Caki2 (cell line): Measurements from ENCODE around the gene LEFTY2. TPM values are rescaled to one million over a fixed set of nuclear protein-coding genes. Genes with fewer than 3 reads are reported as not detected.

Experiments
- DNase-seq: peaks from one replicate; pipeline ENCODE4 v3.0.0-alpha.2; 2015; ENCODE audit warnings: low read depth
- in situ Hi-C: cut with HindIII; loops from 2 replicates; pipeline ENCODE4 v1.10.0; 2016; ENCODE audit warnings: low sequenced_read_pairs, low pct_unique_long_range_greater_than_20kb, mixed read lengths
- total RNA-seq: library from RNA; depleted of rRNA; stranded (reverse); fragments of >200 nt; shearing (Covaris generic); gene quantifications from 2 replicates; pipeline ENCODE4 v1.2.3, GENCODE V29; 2014; ENCODE audit warnings: low replicate concordance

LEFTY2 gene
- total RNA-seq, 1 experiment from 2014 or later = not detected

DNA sequence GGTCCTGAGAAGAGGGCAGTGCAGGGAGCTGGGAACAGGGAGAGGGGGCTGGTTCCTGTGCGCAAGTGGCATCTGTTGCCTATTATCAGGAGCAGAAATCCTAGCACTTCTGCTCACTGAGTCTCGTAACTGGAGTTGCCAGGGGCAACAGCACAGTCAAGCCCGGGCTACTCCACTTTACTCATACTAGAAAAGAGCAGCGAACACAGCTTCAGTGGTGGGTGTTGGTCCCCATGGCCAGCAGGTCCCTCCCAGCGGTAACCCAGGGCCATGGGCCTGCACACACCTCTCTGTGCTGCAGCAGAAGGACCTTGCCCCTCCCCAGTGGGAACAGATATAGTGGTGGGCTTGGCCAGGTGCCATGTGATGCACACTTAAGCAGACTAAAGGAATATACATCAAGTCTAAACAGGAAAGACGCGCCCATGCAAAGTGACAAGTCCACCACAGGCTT is 25.5 kb downstream of the LEFTY2 start:
- in situ Hi-C loops = no loop called here
- no peak for DNase-seq

DNA sequence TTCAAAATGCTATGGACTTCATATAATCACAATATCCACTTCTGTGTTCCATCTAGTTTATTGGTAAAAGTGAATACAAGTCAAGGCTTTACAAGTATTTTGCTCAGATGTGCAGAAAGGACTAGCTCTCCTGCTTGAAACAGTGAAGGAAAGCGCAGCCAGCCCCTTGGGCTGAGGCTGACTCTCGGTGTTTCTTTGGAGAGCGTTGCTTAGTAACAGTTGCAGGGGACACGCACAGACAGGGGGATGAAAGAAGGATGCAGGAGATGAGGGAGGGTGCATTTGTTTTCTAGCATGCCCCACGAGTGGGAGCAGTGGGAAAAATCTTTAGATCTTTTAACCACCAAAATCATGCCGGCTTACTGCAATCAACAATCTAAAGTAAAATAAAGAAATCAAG is 26.1 kb downstream of the LEFTY2 start:
- in situ Hi-C loops = no loop called here
- DNase-seq = no peak

DNA sequence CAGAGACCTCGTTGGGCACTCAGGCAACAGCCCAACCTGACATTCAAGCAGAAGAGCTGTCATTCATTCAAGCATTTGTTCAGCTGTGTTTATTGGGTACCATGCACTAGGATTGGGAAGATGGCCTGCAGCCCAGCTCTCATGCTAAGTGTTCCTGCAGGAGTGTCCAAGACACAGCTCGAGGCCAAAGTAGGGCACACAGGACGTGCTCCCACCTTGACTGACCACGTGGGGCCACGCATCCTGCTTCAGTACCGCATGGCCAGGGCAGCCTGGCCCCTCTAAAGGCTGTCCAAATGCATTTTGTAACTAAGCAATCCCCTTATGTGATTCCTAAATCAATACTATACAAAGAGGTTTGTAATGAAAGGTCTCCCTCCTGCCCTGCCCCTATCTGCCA is 26.6 kb downstream of the LEFTY2 start:
- no peak for DNase-seq
- in situ Hi-C loops = no loop called here

DNA sequence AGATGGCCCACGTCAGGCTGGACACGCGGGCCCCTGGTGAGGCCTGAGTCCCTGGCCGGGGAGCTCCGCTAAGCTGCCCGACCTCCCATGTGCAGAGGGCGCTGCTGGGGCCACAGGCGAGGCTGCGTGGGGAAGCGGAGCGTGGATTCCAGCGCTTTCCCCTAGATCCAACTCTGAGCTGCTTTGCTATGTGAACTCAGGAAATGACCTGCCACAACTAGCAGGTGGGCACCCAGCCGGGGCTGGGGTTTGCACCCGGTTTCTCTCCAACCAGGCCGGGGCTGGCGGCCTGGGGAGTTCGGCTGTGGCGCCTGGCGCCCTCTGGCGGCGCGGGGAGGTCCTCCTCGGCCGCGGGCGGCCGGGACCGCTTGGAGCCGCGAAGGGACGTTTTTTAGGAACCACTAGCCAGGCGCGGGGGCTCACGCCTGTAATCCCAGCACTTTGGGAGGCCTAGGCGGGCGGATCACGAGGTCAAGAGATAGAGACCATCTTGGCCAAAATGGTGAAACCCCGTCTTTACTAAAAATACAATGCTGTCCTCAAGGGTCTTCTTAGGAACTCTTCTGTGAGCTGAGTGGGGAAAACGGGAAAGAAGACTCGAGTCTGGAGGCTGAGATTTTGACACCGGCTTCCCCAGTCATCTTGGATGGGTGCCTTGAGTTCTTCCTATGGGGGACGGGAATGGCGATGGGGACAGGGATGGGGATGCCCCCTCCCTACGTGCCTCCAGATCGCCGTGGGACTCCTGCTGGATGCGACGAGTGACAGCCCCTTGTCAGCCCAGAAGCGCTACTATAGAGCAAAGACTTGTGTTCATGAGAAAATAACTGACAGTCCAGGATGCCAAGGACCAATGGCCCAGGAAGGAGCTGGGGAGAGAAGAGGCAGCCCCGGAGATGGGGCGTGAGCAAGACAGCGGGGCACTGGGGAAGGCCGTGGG is 29.6 kb downstream of the LEFTY2 start:
- in situ Hi-C loops = no loop called here
- no peak for DNase-seq

DNA sequence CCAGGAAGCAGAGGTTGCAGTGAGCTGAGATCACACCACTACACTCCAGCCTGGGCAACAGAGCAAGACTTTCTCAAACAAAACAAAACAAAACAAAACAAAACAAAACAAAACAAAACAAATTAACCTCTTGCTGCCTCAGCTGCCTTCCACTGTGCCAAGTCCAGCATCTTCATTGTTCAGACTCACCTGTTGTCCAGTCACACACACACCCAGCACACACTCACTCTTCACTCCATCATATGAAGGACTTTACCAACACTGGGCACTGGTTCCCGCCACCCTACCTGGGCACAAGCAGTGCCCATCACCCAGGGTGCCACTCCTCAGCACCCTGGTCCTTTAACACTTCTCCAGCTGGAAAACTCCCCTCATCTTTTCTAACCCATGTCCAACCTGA is 31.5 kb downstream of the LEFTY2 start:
- in situ Hi-C loops = no loop called here
- no peak for DNase-seq

DNA sequence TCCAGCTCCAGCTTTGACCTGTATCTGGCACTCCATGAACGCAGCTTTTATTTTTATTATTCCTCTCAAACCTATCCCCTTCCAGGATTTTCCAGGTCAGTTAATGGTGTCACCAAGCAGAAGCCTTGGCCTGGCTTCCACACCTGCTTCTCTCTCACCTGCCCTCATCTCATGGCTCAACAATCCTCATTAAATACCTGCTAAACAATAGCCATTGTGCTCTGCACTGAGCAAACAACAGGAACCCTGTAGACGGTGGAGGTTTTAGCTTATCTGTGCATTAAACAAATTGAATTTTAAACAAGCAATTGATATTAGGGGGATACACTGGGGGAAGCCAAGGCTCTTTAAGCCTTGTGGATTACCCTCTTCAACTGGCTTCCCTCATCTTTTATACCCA is 32.2 kb downstream of the LEFTY2 start:
- no peak for DNase-seq
- in situ Hi-C loops = no loop called here

DNA sequence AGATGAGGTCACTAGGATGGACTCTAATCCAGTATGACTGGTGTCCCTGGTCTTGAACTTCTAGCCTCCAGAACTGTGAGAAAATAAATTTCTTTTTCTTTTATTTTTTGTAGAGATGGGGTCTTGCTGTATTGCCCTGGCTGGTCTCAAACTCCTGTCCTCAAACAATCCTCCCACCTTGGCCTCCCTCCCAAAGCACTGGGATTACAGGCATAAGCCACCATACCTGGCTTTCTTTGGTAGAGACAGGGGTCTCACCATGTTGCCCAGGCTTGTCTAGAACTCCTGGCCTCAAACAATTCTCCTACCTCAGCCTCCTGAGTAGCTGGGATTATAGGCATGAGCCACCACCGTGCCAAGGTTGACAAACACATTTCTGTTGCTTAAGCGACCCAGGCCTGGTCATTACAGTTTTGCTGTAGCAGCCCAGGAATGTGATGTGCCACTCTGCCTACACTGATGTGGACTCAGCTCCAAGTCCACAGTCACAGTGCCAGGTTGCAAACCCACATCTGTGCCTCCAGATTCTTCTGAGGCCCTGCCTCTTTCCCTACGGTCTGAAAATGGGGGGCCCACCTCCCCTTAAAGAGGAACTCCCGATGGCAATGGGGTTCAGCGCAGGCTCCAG is 32.9 kb downstream of the LEFTY2 start:
- in situ Hi-C loops = no loop called here
- no peak for DNase-seq

DNA sequence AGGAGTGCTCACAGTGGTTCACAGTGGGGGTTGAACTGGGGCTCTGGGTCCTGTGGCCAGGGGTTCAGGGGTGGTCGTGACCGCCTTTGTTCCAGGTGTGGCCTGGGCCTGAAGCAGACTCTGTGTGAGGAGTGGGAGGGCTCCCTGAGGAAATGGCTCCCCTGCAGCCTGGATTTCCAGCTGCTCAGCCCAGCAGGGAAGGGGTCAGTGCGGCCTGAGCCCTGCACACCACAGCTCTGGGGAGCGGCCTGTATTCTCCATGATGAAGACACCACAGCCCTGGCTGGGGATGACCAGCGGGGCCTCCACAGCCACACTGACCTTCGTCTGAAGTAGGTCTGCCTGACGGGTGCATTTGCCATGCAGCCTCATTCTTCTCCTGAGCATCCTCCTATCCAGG is 33.7 kb downstream of the LEFTY2 start:
- in situ Hi-C loops = no loop called here
- no peak for DNase-seq

DNA sequence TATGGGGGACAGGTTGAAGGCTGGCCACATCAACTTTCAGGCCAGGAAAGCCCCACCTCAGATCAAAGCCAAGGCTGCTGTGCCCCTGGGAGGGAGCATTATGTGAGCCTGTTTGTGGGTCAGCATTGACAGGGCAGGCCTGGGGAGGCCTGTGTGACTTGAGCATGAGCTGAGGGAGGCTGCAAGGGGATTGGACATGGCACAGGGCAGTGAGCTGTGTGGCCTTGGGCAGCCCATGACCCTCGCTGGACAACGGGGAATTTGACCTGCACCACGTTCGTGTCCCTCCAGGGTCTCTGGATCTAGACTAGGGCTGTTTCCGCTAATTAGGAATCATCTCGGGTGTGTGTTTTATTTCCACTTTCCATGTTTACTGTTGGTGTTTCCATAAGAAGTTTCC is 34.6 kb downstream of the LEFTY2 start:
- in situ Hi-C loops = no loop called here
- no peak for DNase-seq

DNA sequence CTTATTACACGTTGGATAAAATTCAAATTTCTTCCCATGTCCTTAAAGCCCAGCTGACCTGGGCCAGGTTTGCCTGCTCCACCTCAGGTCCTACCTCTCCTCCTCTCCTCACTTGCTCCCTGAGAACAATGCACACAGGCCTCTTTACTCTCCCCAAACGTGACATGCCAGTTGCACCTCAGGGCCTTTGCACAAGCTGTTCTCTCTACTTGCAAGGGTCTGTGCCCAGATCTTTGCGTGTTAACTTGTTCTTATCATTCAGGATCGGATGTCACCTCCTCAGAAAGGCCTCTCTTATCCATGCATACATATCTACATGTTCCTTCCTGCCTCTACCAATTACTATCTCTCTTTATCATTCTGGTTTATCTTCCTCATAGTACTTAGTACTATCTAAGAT is 37.4 kb downstream of the LEFTY2 start:
- no peak for DNase-seq
- in situ Hi-C loops = no loop called here

DNA sequence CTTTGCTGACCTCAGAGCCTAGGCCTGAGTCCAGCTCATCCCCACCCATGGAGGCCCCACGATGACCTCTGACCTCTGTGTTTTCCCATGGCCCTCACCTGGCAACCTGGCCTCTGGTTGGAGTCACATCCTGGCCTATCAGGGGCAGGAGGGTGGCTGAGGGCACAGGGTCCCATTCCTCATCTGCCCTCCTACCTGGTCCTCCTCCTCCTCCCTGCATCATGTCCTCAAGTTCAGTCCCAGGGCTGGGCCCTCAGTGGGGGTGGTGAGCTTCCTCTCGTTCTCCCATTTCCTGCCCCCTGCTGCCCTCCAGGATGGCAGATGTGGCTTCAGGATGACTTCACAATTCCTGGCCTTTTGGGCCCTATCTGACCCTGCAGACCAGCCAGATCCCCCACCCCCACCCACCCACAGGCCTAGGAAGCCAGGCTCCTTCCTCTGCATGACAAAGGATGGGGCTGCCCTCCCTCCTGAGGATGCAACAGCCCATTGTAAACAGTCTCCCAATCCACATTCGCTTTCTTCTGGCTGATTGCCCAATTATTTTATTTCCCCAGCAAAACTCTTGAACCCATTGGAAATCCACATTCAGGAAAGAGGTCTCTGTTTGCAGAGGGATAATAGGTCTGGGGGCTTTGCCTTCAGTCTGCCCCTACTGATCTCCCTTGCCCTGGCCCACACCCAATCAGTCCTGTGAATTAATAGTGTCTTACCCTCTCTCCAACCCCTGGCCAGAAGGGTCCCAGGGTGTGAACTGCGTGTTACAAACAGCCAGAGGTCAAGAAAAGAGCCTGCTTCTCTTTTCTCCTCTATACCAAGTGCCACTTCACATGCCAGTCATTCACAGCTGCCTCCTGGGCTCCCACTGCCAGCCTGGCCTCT is 41.7 kb downstream of the LEFTY2 start:
- in situ Hi-C loops = no loop called here
- no peak for DNase-seq

DNA sequence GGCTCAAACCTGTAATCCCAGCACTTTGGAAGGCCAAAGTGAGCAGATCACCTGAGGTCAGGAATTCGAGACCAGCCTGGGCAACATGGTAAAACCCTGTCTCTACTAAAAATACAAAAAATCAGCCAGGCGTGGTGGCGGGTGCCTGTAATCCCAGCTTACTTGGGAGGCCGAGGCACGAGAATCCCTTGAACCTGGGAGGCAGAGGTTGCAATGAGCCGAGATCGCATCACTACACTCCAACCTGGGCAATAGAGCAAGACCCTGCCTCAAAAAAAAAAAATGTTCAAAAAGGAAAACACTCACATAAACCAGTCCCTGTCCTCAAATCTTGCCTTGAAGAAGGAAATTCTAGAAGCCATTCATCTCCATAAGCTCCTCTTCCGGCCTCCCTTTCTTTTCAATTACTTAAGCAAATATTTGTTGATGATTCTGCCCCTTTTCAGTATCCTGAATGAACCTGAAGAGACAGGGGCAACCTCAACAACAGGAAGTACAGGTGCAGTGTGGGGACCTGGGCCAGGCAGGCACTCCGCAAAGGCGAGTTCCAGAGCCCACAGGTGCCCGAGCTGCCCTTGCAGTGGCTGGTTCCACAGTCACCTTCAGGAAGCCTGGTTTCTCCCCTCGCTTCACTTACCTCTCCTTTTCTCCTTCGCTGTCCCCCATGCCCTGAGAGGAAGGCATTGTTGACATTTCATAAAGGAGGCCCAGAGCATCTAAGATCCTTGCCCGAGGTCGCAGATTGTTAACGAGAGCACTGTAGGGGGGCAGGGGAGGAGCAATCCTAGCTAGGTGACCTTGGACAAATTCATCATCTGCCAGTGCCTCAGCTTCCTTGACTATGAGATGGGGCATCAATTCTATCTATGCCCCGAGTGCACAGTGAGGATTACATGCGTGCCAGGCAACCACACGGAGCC is 43.2 kb downstream of the LEFTY2 start:
- in situ Hi-C loops = no loop called here
- DNase-seq = no peak

DNA sequence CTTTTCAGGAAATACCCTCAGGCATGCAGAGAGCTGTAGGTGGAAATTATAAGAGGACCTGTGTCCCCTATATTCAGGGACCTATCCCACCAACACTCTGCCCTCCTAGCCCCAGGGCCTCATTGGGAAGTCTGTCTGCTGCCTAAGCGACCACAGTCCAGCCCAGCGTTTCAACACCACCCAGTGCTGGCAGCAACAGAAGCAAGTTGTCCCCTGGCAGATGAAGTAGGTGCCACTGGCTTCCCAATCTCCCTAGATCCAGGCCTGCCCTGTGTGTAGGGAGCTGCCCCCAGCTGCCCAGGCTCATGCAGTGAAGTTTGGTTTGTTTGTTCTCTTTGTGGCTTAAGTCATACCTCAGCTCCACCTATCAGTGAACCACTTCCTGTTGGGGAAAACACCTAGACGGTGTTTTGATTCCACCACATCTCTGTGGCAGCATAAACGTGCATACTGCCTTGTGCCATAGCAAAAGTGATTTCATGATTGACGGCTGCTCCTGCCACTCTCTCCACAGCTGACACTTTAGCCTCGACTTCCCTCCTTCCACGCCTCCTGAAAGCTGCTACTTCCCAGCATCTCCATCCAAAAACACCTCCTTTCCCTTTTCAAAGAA is 44.0 kb downstream of the LEFTY2 start:
- in situ Hi-C loops = no loop called here
- DNase-seq = peak; percentile 66

DNA sequence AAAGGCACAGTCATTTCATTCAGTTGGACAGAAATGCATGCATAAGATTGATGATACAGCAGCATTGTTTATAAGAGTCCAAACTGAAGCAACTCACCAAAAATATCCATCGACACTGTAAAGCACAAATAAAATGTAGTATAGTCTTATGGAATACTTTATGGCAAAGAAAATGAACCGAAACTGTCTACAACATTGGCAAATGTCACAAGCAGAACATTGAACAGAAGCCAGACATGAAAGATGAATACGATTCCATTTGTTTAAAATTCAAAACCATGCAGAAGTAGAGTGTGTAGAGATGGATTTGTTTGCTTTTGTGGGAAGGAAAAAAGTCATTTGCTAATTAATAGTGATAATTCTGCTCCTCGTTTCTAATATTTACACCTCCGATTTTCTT is 44.5 kb downstream of the LEFTY2 start:
- in situ Hi-C loops = no loop called here
- DNase-seq = no peak

DNA sequence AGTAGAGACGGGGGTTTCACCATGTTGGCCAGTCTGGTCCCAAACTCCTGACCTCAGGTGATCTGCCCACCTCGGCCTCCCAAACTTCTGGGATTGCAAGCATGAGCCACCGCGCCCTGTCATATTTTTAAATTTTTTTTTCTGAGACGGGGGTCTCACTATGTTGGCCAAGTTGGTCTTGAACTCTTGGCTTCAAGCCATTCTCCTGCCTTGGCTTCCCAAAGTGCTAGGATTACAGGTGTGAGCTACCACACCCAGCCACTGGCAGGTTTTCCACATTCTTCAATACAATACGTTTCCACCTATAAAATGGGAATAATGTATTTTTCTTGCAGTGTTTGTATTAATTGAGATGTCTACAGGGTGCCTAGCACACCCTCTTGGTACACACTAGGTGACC is 48.7 kb downstream of the LEFTY2 start:
- in situ Hi-C loops = no loop called here
- no peak for DNase-seq

DNA sequence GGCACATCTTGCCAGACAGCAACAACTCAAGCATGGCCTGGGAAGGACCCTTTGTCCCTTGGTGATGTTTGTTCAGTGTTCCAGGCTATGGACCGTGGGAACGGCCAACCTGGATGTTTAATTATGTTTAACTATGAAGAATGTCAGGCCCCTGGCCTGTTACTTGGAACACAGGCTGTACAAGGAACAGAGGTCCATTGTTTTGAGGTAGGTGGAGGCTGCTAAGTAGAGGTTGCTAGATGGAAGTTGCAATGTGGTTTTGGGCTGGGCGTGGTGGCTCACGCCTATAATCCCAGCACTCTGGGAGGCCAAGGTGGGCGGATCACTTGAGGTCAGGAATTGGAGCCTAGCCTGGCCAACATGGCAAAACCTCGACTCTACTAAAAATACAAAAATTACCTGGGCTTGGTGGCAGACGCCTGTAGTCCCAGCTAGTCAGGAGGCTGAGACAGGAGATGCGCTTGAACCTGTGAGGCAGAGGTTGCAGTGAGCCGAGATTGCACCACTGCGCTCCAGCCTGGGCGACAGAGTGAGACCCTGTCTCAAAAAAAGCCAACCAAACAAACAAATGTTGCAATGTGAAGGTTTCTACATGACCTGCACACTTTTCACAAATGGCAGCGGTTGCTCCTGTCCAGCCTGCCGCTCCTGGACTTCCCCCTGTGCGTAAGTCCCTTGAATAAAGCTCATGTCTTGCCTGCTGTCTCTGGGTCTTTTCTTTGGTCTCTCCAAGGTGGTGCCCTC is 49.6 kb downstream of the LEFTY2 start:
- DNase-seq = no peak
- in situ Hi-C loops = no loop called here
